Measurements from ENCODE around the gene GBF1.

Gene GBF1

DNA sequence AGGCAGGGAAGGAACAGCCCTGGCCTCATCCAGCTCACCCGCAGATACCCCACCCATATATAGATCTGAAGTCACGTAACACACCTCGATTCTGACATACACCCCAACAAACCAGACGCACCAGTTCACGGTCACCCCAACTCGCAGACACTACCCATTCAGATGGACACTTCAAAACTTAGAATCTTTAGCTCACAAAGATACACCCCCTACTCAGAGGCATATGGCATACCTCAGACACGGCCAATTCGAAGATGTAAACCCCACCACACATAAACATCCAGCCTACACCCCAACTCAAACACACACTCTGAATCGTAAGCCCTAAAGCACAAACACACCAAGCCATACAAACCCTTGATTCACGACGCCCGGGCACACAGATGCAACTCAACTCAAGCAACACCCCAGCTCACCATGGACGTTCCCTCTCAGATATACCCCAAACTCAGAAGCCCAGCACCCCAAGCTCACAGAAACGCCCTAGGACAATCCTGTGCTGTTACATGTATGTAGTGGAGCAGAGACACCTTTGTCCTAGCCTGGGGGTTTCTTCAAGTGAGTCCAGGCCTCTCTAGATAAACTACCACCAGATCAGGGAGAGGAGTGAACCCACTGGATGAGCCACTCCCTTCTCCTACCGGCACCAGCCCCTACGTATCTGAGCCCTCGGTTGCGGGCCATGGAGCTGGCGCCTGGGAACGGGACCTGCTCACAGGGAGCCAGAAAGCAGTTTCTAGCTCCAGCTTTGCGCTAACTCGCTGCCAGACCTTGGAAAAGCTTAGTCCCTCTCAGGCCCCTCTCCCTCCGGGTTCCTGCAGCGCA, 164.5 kb downstream of the GBF1 start:
- no peak for DNase-seq

GRCh38 chr10:102410429-102411073, 165.2 kb downstream of the GBF1 start:
- peak; percentile 72 to 77 for DNase-seq

DNA sequence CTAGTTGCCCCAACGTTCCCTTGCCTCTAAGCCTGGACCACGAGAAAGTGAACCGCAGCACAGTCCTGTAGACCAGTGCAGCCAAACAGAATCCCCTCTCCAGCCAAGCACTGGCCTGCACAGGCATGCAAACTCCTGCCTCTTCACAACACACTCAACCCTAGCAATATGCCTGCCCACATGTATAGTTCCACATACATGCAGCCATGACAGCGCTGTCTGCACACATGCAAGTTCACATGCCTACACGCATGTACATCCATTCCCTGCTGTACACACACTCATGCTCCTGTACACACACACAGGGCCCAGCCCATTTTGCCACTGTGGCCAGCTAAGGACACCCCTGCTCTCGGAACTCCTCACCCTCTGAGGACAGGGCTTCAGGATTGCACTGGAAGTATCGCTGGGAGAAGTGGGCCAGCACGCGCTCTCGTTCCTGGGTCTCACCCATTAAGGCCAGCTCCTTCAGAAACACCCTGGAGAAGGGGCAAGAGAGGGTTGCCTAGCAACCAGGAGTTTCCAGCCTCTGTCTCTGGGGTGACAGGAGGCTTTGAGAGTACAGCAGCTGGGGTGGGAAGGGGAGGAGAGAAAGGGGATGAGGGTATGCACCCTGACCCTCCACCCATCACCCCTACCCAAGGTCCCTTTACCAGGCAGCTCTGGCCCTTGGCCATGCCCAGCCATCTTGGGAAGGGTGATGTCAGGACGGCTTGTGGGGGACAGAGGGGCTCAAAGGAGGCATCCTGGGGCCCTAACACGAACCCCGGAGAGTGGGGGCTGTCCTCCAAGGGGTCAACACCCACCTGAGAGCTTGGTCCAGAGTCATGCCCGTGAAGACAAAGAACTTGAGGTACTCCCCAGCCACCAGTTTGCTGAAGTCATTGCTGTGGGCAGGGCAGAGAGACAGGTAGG, 166.3 kb downstream of the GBF1 start:
- no peak for DNase-seq

DNA sequence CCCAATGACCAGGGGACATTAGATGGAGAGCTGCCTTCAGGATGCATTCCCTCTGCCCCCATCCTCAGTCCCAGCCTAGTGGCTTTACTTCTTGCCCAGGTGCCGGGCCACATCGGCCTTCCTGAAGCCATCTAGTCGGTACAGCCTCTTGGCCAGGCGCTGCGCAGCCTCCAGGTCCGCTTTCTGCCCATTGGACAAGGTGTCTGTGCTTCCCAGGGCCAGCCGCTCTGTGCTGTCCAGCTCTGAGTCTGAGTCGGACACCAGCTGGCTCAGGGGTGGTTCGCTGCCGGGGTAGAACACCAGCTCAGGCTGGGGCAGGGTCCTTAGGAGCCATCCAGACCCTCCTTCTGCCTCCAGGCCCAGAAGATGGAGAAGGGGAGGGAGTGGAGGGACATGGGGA, 167.0 kb downstream of the GBF1 start:
- no peak for DNase-seq

DNA sequence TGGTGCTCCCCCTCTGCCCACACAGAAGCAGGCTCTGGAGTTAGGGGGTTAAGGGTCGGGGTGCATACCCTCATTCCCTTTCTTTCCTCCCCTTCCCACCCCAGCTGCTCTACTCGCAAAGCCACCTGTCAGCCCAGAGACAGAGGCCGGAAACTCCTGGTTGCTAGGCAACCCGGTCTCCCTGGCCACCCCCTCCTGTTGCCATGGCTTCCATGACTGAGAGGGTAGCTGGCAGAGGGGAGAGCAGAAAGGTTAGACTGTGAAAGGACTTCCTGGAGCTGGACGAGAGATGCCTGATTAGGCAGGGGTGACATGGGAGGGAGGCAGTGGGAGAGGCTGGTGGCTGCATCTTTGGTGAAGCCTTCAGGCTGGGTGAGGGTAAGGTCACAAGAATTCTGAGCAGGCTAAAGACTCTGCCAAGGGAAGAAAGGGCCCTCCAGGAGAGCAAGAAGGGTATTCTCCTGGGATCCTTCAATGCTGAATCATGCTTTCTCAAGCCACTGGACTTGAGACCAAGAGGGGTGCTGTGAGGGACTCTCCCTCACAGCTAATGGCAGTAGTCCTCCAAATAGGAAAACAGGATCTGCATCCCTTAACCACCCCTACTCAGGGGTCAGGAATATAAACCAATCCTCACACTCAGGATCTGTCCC, 167.8 kb downstream of the GBF1 start:
- DNase-seq, result peak in 1 of 2 experiments; percentile 47

GRCh38 chr10:102413806-102414561, 168.7 kb downstream of the GBF1 start:
- no peak for DNase-seq

DNA sequence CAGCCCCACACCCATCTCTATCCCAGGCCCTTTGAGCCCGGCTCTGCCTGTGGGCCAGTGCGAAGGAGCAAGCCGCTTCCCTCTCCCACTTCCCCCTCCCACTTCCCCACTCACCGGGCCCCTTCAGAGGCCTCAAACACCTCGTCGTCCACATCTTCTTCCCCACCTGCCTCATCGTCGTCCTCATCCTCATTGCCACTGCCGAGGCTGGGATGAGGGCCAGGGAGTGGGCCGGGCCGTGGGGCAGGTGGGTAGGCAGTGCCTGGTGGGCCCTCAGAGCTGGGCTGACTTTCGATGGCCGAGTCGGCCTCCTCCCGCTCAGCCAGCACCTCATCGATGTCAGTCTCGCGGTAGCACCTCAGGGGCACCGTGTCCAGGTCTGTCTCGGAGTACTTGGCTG, 169.4 kb downstream of the GBF1 start:
- DNase-seq, result no peak

DNA sequence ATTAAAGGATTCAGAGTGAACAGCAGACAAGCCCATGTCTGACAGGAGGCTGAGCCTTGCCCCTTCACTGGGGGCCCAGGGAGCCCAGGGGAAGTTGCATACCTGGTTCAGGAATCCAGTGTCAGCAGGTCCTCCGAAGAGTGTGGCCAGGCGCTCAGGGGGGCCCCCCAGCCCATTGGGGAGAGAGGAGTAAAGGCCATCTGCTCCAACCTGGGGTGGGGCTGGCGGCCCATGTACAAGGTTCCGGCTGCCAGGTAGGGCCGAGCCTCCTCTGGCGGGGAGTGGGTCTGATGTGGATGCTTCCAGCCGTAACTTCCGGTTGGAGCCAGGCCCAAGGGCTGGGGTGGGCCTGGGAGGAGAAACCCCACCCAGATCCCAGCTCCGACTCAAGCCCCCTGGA, 171.0 kb downstream of the GBF1 start:
- DNase-seq, result no peak

- DNase-seq, result no peak
These were observed 171.4 kb downstream of the GBF1 start for GRCh38 chr10:102416695-102417094.

DNA sequence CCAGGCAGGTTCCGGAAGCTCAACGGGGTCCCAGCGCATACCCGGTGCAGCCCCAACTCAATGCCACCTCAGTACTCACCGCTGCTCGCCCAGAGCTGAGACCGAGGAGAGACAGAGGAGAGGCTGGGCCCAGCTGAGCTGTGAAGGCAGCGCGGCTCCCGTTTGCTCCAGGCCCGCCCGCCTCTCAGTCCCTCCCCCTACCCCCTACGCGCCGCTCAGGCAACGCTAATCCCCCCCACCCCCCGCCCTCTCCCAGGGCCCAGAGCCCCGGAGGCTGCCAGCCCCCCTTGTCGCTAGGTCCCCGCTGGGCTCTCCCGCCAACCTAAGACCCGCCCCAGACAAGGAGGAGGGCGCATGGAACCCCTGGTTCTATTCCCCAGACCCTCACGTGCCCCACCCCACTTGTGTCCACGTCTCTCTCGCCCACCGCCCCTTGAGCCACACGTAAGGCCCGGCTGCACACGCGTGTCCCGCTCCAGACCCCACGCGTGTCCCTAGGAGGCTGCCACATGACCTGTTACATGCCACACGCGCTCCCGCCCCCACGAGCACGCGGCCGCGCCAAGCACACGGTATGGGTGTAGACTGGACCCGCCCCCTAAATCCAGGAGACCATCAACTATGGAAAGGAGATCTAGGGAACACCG, 173.4 kb downstream of the GBF1 start, which contains the start of gene PSD:
PSD (minus strand) TSS at position 164 of the 647 bp plus-strand sequence. CDS start 1,747 bp downstream, outside the sequence.
- no peak for DNase-seq

GRCh38 chr10:102419269-102420180, 174.2 kb downstream of the GBF1 start:
- DNase-seq, result peak; percentile 72 to 73

DNA sequence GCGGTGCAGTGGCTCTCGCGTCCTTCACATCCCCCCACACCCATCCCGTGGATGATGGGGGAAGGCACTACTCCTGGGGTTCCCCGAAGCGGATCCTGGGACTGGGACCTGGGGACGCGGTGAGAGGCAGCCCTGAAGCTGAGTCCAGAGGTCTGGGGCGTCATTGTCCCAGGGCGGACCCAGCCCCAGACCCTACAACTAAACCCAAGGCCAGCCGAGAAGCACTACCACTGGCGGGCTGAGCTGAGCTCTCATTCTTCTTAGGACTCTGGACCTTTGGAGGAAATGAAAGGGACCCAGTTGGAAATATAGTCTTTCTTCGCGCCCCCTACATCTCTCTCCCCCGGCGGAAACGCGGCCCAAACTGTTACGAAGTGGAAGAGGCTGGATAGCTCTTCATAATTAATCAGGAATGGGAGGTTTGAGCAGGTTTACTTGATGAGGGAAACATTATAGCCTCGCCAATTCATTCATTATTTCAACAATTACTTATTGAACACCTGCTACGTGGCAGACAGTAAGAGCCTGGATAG, 174.9 kb downstream of the GBF1 start:
- no peak for DNase-seq

DNA sequence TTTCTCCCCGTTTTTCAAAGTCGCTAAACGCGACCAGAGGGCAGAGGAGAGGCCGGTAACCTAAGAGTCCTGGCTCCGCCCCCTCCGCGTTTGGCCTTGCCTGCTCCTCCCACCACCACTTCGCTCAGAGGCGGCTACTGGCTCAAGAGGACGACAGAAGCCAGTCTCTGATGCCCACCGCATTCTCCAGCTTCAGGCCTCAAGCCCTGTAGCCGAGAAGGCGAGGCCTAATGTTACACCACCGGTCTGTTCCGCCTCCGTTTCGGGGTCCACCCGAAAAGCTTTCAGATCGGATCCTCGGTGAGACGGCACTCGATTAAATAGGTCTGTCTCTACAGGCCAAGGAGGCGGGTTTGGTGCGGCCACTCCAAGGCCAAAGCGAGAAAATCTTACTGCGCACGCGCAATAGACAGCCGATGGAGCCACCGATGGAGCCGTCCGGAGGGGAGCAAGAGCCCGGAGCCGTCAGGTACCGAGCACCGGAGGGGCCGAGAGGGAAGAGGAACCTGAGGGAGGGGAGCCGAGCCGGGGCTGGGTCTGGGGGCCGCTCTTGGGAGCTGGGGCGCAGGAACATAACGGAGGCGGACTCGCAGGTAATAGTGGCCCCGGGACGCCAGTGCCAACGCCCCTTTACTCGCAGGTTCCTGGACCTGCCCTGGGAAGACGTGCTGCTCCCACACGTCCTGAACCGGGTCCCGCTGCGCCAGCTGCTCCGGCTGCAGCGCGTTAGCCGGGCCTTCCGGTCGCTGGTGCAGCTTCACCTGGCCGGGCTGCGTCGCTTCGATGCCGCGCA, 175.6 kb downstream of the GBF1 start, which contains the start of gene FBXL15:
FBXL15 (plus strand) TSS at position 123 of the 793 bp plus-strand sequence; CDS start at position 417, 294 bp downstream.
- peak; percentile 97 for DNase-seq

- no peak for DNase-seq
These were observed 176.1 kb downstream of the GBF1 start for GRCh38 chr10:102421507-102421756.

GRCh38 chr10:102421757-102422512, 176.6 kb downstream of the GBF1 start:
- DNase-seq, result peak in 1 of 2 experiments; percentile 43

DNA sequence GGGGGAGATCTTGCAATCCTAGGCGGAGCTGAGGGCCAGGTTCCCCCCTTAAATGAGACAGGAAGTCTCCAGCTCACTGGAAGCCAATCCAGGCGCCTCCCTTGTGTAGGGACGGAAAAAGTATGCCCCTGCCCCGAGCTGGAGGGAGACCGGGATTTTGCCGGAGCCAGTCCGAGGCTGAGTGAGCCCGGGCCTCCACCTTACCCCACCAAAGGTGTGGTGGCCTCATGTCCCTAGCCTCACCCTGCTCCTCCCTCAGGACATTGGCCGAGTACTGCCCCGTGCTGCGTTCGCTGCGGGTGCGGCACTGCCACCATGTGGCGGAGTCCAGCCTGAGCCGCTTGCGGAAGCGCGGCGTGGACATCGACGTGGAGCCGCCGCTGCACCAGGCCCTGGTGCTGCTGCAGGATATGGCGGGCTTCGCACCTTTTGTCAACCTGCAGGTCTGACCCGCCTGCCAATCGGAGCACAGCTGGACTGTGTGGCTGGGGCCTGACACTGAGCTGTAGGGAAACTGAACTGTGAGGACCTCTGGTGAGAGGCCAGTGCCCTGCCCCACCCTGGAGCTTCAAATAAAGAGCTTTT, 177.3 kb downstream of the GBF1 start:
- DNase-seq, result peak; percentile 66 to 73

DNA sequence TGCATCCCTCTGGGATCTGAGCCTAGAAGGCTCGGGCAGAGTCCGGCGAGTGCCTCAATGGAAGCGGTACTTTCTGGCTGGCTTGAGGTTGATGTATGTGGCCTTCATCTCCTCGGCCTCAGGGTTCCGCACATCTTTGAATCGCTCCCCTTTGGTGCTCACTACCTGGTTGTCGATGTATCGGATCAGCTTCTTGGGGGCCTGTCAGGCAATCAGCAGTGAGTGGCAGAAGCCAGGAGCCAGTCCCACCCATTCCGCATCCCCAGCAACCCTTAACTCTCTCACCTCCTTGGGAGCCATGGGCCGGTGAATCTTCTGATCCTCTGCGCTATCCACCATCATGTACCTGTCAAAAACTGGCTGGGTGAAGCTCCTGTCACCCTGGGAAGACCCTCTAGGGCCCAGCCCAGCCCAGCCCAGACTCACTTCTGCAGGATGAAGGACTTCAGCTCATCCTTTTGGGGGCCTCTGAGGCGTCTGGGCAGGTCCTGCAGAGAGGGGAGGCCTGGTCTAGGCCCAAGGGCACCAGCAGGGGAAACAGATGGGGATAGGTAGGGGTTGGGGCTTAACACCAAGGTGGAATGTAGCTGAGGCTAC, 178.1 kb downstream of the GBF1 start:
- DNase-seq, result no peak

DNA sequence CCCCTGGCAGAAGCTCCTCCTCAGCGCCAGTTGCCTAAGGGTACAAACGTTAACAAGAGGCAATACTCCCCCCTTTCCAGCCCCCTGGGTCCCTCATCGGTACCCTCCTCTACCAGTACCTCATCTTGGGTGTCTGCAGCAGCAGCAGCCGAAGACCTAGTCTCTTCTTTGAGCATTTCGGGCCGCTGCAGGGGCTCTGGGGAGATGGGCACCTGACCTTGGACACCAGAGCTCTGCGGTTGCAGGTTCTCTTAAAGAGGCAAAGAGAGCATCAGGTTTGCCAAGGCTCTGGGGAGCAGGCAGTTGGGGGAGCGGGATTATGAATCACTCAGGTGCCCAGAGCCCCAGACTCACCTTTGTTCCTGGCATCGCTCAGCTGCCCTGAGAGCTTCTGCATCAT, 178.8 kb downstream of the GBF1 start:
- DNase-seq, result no peak

All from activated CD4-positive, alpha-beta T cell treated with anti-CD3 and anti-CD28 coated beads, Interleukin-2, amount 50 U/mL, for 48 hours (primary cell).